A673 (cell line): Measurements from ENCODE around the gene POU4F2. TPM values are rescaled to one million over a fixed set of nuclear protein-coding genes. Genes with fewer than 3 reads are reported as not detected.

Experiments
- BruUV-seq: library from RNA; stranded (reverse); fragments of 400-500 nt; replicated peaks from 2 replicates; lab custom pipeline; 2021; lab: Mats Ljungman, UMichigan
- CTCF ChIA-PET: fragments of 300-600 bp; sonication (Branson Sonifier 250); formaldehyde crosslinking; loops from one replicate; lab custom pipeline; 2022; ENCODE audit warnings: antibody characterized with exemption; lab: Charles Lee
- POLR2A ChIA-PET: fragments of 300-600 bp; sonication (Branson Sonifier 250); formaldehyde crosslinking; loops from one replicate; lab custom pipeline; 2022; ENCODE audit warnings: antibody characterized with exemption; ENCODE audit not compliant: low non-redundant PET; lab: Charles Lee
- DNase-seq: peaks from one replicate; pipeline ENCODE4 v3.0.0-alpha.2; 2015; ENCODE audit warnings: low spot score
- H3K27ac ChIP-seq: fragments of 200-600 bp; sonication (generic); 2 replicates; pipeline ENCODE4 v1.5.1; 2016; ENCODE audit warnings: mixed run types, low read depth, mild to moderate bottlenecking, mixed read lengths, antibody characterized with exemption, low read length; ENCODE audit not compliant: poor library complexity, severe bottlenecking
- H3K27me3 ChIP-seq: fragments of 200-600 bp; sonication (generic); replicated peaks from 2 replicates; pipeline ENCODE4 v1.6.1; 2017; ENCODE audit warnings: mixed run types, low read depth, mild to moderate bottlenecking, mixed read lengths, antibody characterized with exemption, low read length; ENCODE audit not compliant: insufficient read depth, poor library complexity
- H3K36me3 ChIP-seq: fragments of 200-600 bp; sonication (generic); 2 replicates; pipeline ENCODE4 v1.6.1; 2016; ENCODE audit warnings: mixed run types, mild to moderate bottlenecking, mixed read lengths, antibody characterized with exemption, low read length; ENCODE audit not compliant: insufficient read depth, poor library complexity, severe bottlenecking
- H3K4me1 ChIP-seq: fragments of 200-600 bp; sonication (generic); 2 replicates; pipeline ENCODE4 v1.6.1; 2017; ENCODE audit warnings: mixed run types, mild to moderate bottlenecking, mixed read lengths, antibody characterized with exemption, low read length; ENCODE audit not compliant: insufficient read depth, poor library complexity, severe bottlenecking
- H3K4me3 ChIP-seq: fragments of 200-600 bp; sonication (generic); 2 replicates; pipeline ENCODE4 v1.5.1; 2016; ENCODE audit warnings: low read depth, mixed run types, mild to moderate bottlenecking, mixed read lengths, low read length; ENCODE audit not compliant: poor library complexity, severe bottlenecking
- H3K9me3 ChIP-seq: fragments of 200-600 bp; sonication (generic); 2 replicates; pipeline ENCODE4 v1.6.1; 2016; ENCODE audit warnings: mixed run types, low read depth, mild to moderate bottlenecking, mixed read lengths, antibody characterized with exemption, low read length; ENCODE audit not compliant: poor library complexity, severe bottlenecking
- CTCF ChIP-seq: fragments of 300-800, 200-600 bp; sonication (generic); conservative IDR thresholded peaks from 2 replicates; pipeline ENCODE4 v1.5.1; 2017; ENCODE audit warnings: low read depth, mild to moderate bottlenecking, antibody characterized with exemption, low read length, moderate library complexity, mixed read lengths
- EZH2 ChIP-seq: fragments of 200-600 bp; sonication (generic); IDR thresholded peaks from 2 replicates; pipeline ENCODE4 v1.6.1; 2017; ENCODE audit warnings: borderline replicate concordance, low read depth, mild to moderate bottlenecking, mixed read lengths, antibody characterized with exemption, low read length; ENCODE audit not compliant: poor library complexity, severe bottlenecking
- intact Hi-C: fragments of 100-400 bp; cut with micrococcal nuclease; formaldehyde crosslinking; loops from one replicate; pipeline ENCODE4 v1.10.0; 2022; ENCODE audit not compliant: unreplicated experiment
- total RNA-seq: library from RNA; stranded (reverse); gene quantifications from 2 replicates; pipeline ENCODE4 v1.2.3, GENCODE V29; 2021

POU4F2 gene
- total RNA-seq, 1 experiment from 2014 or later: 2.6 TPM

GRCh38 chr4:146632770-146633470, 5.8 kb upstream of the POU4F2 start:
- CTCF ChIA-PET: no interaction called here
- TF ChIP-seq CTCF (no peak), EZH2 (no peak)
- no peak for DNase-seq
- peak overlapping the region; percentile 30 for H3K4me3 ChIP-seq
- H3K9me3 ChIP-seq: no peaks in the 10 kb centered on the region
- H3K4me1 ChIP-seq: peaks cover 5% of the 10 kb centered on the region
- no peaks in the 10 kb centered on the region for H3K36me3 ChIP-seq
- POLR2A ChIA-PET: no interaction called here
- no TSS peak for BruUV-seq
- H3K27ac ChIP-seq: no peak overlapping the region
- intact Hi-C loops: no loop called here
- H3K27me3 ChIP-seq: peaks cover 65% of the 10 kb centered on the region

GRCh38 chr4:146633471-146633800, 5.3 kb upstream of the POU4F2 start:
- no peaks in the 10 kb centered on the region for H3K36me3 ChIP-seq
- peak overlapping the region; percentile 30 for H3K4me3 ChIP-seq
- TF ChIP-seq EZH2 (no peak), CTCF (no peak)
- no TSS peak for BruUV-seq
- no peak overlapping the region for H3K27ac ChIP-seq
- POLR2A ChIA-PET: no interaction called here
- DNase-seq: peak; percentile 10
- intact Hi-C loops: no loop called here
- H3K9me3 ChIP-seq: no peaks in the 10 kb centered on the region
- peaks cover 65% of the 10 kb centered on the region for H3K27me3 ChIP-seq
- peaks cover 5% of the 10 kb centered on the region for H3K4me1 ChIP-seq
- CTCF ChIA-PET: no interaction called here

GRCh38 chr4:146634825-146635224, 3.9 kb upstream of the POU4F2 start:
- peaks cover 70% of the 10 kb centered on the region for H3K27me3 ChIP-seq
- DNase-seq: no peak
- POLR2A ChIA-PET: no interaction called here
- no peak overlapping the region for H3K4me3 ChIP-seq
- no peak overlapping the region for H3K27ac ChIP-seq
- H3K36me3 ChIP-seq: no peaks in the 10 kb centered on the region
- no peaks in the 10 kb centered on the region for H3K9me3 ChIP-seq
- no TSS peak for BruUV-seq
- TF ChIP-seq EZH2 (no peak), CTCF (no peak)
- CTCF ChIA-PET: no interaction called here
- H3K4me1 ChIP-seq: peaks cover 10% of the 10 kb centered on the region
- intact Hi-C loops: loop anchor here (5.0 kb wide), 3 partner anchors 113 to 288 kb away; partner anchors contain the start of gene SLC10A7
